H1 (cell line): Measurements from ENCODE around the gene S100G. TPM values are rescaled to one million over a fixed set of nuclear protein-coding genes. Genes with fewer than 3 reads are reported as not detected.

Experiments used
- CTCF ChIA-PET: fragments of 300-600 bp; sonication (Branson Sonifier 250); formaldehyde crosslinking; loops from one replicate; lab custom pipeline; 2021; ENCODE audit not compliant: partially characterized antibody; lab: Charles Lee
- POLR2A ChIA-PET: fragments of 300-600 bp; sonication (Branson Sonifier 250); formaldehyde crosslinking; loops from one replicate; lab custom pipeline; 2021; ENCODE audit warnings: inconsistent platforms; ENCODE audit not compliant: partially characterized antibody; lab: Charles Lee
- DNase-seq, 2 experiments: peaks; one replicate each; pipeline versions ENCODE4 v3.0.0 to v3.0.0-alpha.2; 2010 to 2022; ENCODE audit warnings: low spot score in 2 of 2, low read depth in 1 of 2, mixed read lengths in 1 of 2
- FAIRE-seq: peaks from 2 replicates; lab custom pipeline; 2011; peaks lifted over from hg19 to GRCh38; lab: Jason Lieb, UNC
- H2AFZ ChIP-seq: 2 replicates; pipeline ENCODE4 v1.8.1; 2012; ENCODE audit warnings: low read length, inconsistent platforms
- H2AK5ac ChIP-seq: 2 replicates; pipeline ENCODE4 v1.6.1; 2013; ENCODE audit warnings: low read depth, low read length
- H2BK120ac ChIP-seq: replicated peaks from 2 replicates; pipeline ENCODE3; 2013; ENCODE audit warnings: low read depth, low read length, inconsistent platforms
- H2BK12ac ChIP-seq: 2 replicates; pipeline ENCODE4 v1.6.1; 2013; ENCODE audit warnings: low read depth, low read length
- H2BK15ac ChIP-seq: 2 replicates; pipeline ENCODE4 v1.6.1; 2013; ENCODE audit warnings: low read length
- H2BK20ac ChIP-seq: 2 replicates; pipeline ENCODE4 v1.6.1; 2013; ENCODE audit warnings: low read length
- H2BK5ac ChIP-seq: 2 replicates; pipeline ENCODE4 v1.6.1; 2013; ENCODE audit warnings: low read depth, low read length
- H3K14ac ChIP-seq: 2 replicates; pipeline ENCODE4 v1.6.1; 2013; ENCODE audit warnings: inconsistent platforms; ENCODE audit not compliant: insufficient read length
- H3K18ac ChIP-seq: 2 replicates; pipeline ENCODE4 v1.6.1; 2013; ENCODE audit warnings: low read length; ENCODE audit errors: extremely low read depth
- H3K23ac ChIP-seq: 2 replicates; pipeline ENCODE4 v1.6.1; 2013; ENCODE audit warnings: inconsistent platforms; ENCODE audit not compliant: insufficient read length
- H3K23me2 ChIP-seq: 2 replicates; pipeline ENCODE4 v1.6.1; 2013; ENCODE audit warnings: low read depth, low read length
- H3K27ac ChIP-seq: 2 replicates; pipeline ENCODE4 v1.6.1; 2011; ENCODE audit warnings: low read depth, low read length, inconsistent platforms
- H3K27me3 ChIP-seq, 4 experiments: replicated peaks in 1 of 4; 1 replicate in 1 of 4; 2 replicates in 3 of 4; pipeline versions ENCODE4 v1.6.1 to v1.8.1; 2011 to 2013; ENCODE audit warnings: low read length in 3 of 4, mild to moderate bottlenecking in 3 of 4, inconsistent platforms in 2 of 4, mixed read lengths in 2 of 4, moderate library complexity in 1 of 4; ENCODE audit not compliant: control insufficient read depth in 3 of 4, insufficient read depth in 3 of 4; ENCODE audit errors: extremely low read depth in 1 of 4
- H3K36me3 ChIP-seq, 4 experiments: 2 replicates each; pipeline versions ENCODE4 v1.6.1 to v1.8.1; 2011 to 2013; ENCODE audit warnings: mild to moderate bottlenecking in 4 of 4, low read length in 3 of 4, moderate library complexity in 2 of 4, control low read depth in 1 of 4, inconsistent platforms in 1 of 4; ENCODE audit not compliant: insufficient read depth in 4 of 4, control insufficient read depth in 2 of 4
- H3K4ac ChIP-seq: replicated peaks from 2 replicates; pipeline ENCODE3; 2013; ENCODE audit warnings: low read length, low read depth, mixed read lengths, inconsistent platforms; ENCODE audit not compliant: insufficient read length
- H3K4me1 ChIP-seq, 4 experiments: replicated peaks in 1 of 4; 1 replicate in 1 of 4; 2 replicates in 3 of 4; pipeline versions ENCODE4 v1.6.1 to v1.8.1; 2011 to 2013; ENCODE audit warnings: low read length in 3 of 4, inconsistent platforms in 2 of 4, mixed read lengths in 1 of 4; ENCODE audit not compliant: insufficient read depth in 4 of 4, control insufficient read depth in 3 of 4
- H3K4me2 ChIP-seq, 2 experiments: 2 replicates each; pipeline versions ENCODE4 v1.6.1 to v1.8.1; 2011 to 2013; ENCODE audit warnings: low read depth in 2 of 2, low read length in 2 of 2, control low read depth in 1 of 2, inconsistent platforms in 1 of 2, mild to moderate bottlenecking in 1 of 2; ENCODE audit not compliant: insufficient read depth in 1 of 2
- H3K4me3 ChIP-seq, 4 experiments: fragments of 200-600, 300-600 bp in 1 of 4; sonication (generic), shearing (Covaris generic), sonication (Bioruptor Twin) in 1 of 4; 2 replicates each; pipeline versions ENCODE4 v1.5.1 to v1.8.1; 2011 to 2016; ENCODE audit warnings: low read length in 4 of 4, low read depth in 3 of 4, control low read depth in 2 of 4, inconsistent platforms in 2 of 4, mild to moderate bottlenecking in 2 of 4, mixed read lengths in 1 of 4, moderate library complexity in 1 of 4; ENCODE audit not compliant: insufficient read depth in 2 of 4; ENCODE audit errors: extremely low read depth in 1 of 4
- H3K56ac ChIP-seq: replicated peaks from 2 replicates; pipeline ENCODE3; 2013; ENCODE audit warnings: low read depth, mild to moderate bottlenecking, mixed read lengths, low read length, inconsistent platforms; ENCODE audit not compliant: insufficient read length
- H3K79me1 ChIP-seq: 2 replicates; pipeline ENCODE4 v1.6.1; 2013; ENCODE audit warnings: low read depth, low read length, control low read depth
- H3K79me2 ChIP-seq, 2 experiments: 2 replicates each; pipeline versions ENCODE4 v1.6.1 to v1.8.1; 2012 to 2013; ENCODE audit warnings: low read length in 2 of 2, mild to moderate bottlenecking in 2 of 2, inconsistent platforms in 1 of 2; ENCODE audit not compliant: insufficient read depth in 2 of 2, control insufficient read depth in 1 of 2
- H3K9ac ChIP-seq, 4 experiments: replicated peaks in 1 of 4; 1 replicate in 1 of 4; 2 replicates in 3 of 4; pipeline versions ENCODE4 v1.6.1 to v1.8.1; 2011 to 2013; ENCODE audit warnings: low read depth in 3 of 4, low read length in 3 of 4, control low read depth in 2 of 4, mild to moderate bottlenecking in 2 of 4, moderate library complexity in 2 of 4, inconsistent platforms in 1 of 4; ENCODE audit errors: extremely low read depth in 1 of 4
- H3K9me3 ChIP-seq, 2 experiments: 2 replicates each; pipeline versions ENCODE4 v1.6.1 to v1.8.1; 2012 to 2013; ENCODE audit warnings: mild to moderate bottlenecking in 2 of 2, moderate library complexity in 2 of 2, control low read depth in 1 of 2, inconsistent platforms in 1 of 2, low read depth in 1 of 2, low read length in 1 of 2, mixed read lengths in 1 of 2; ENCODE audit not compliant: insufficient read depth in 2 of 2
- H4K20me1 ChIP-seq, 2 experiments: replicated peaks in 1 of 2; 2 replicates each; pipeline versions ENCODE3 to v1.8.1; 2011 to 2013; ENCODE audit warnings: inconsistent platforms in 2 of 2, low read length in 2 of 2, mild to moderate bottlenecking in 1 of 2; ENCODE audit not compliant: insufficient read depth in 2 of 2, control insufficient read depth in 1 of 2
- H4K5ac ChIP-seq: 2 replicates; pipeline ENCODE4 v1.6.1; 2013; ENCODE audit warnings: low read length, low read depth, mixed read lengths, inconsistent platforms; ENCODE audit not compliant: insufficient read length
- H4K8ac ChIP-seq: 2 replicates; pipeline ENCODE4 v1.8.0; 2013; ENCODE audit warnings: mild to moderate bottlenecking, moderate library complexity, low read length, inconsistent platforms; ENCODE audit not compliant: insufficient read depth; ENCODE audit errors: extremely low read depth
- H4K91ac ChIP-seq: replicated peaks from 2 replicates; pipeline ENCODE3; 2013; ENCODE audit warnings: low read length, mixed read lengths, inconsistent platforms; ENCODE audit not compliant: insufficient read length
- EZH2 ChIP-seq: fragments of 200-600 bp; sonication (generic); IDR thresholded peaks from 2 replicates; pipeline ENCODE4 v1.7.1; 2012; ENCODE audit warnings: low read depth, mild to moderate bottlenecking, moderate library complexity, low read length, inconsistent platforms; ENCODE audit not compliant: severe bottlenecking
- PHF8 ChIP-seq: fragments of 200-600 bp; sonication (generic); conservative IDR thresholded peaks from 2 replicates; pipeline ENCODE4 v1.7.1; 2012; ENCODE audit warnings: low read depth, mild to moderate bottlenecking, inconsistent platforms, low read length, moderate library complexity
- WGBS, 2 experiments: shearing (Covaris generic) in 1 of 2; methylation state at CpG; one replicate each; pipeline versions ENCODE4 v1.1.6 to v1.1.7; 2013 to 2015; ENCODE audit warnings: low lambda C conversion rate in 2 of 2, mixed read lengths in 2 of 2, inconsistent platforms in 1 of 2, low coverage in 1 of 2, missing lambda C conversion rate in 1 of 2; ENCODE audit not compliant: insufficient replicate concordance in 2 of 2, insufficient coverage in 1 of 2, insufficient read length in 1 of 2; ENCODE audit errors: extremely low coverage in 1 of 2, missing lambda C conversion rate in 1 of 2; 5-methylcytosine and 5-hydroxymethylcytosine counted together
- polyA plus RNA-seq, 7 experiments: library from polyadenylated mRNA; depleted of rRNA in 3 of 7; stranded (reverse) in 5 of 7; unstranded in 2 of 7; fragments of >200 nt in 5 of 7; fragments of 200-250 nt in 2 of 7; gene quantifications; 1 replicate in 5 of 7; 2 replicates in 1 of 7; 4 replicates in 1 of 7; pipeline versions ENCODE4 v1.2.1 to v1.2.3, GENCODE V29; 2011 to 2013; ENCODE audit warnings: missing spikeins in 2 of 7, mixed read lengths in 2 of 7
- total RNA-seq: library from RNA; stranded (reverse); fragmentation: NEBNext Ultra II Directional; extraction: Animal tissue kit (Norgen Biotek cat#: 25700); gene quantifications from 2 replicates; pipeline ENCODE4 v1.2.1, GENCODE V29; 2021

S100G gene
- total and polyA plus RNA-seq, 2 of the 8 experiments (the other 6 are each of a cell fraction or from before 2014, with no cell fraction given), result not detected

- Histone ChIP-seq H3K9me3 (no peaks in the 10 kb centered on the region), H3K9ac (no peak overlapping the region), H4K91ac (no peak overlapping the region), H3K4me2 (no peak overlapping the region), H3K56ac (no peak overlapping the region), H3K4me1 (no peaks in the 10 kb centered on the region), H3K4me3 (no peak overlapping the region), H2BK5ac (no peak overlapping the region), H4K5ac (no peak overlapping the region), H2BK15ac (no peak overlapping the region), H2AK5ac (no peak overlapping the region), H3K14ac (no peak overlapping the region), H3K23ac (no peak overlapping the region), H3K27me3 (no peaks in the 10 kb centered on the region), H3K79me1 (no peaks in the 10 kb centered on the region), H3K23me2 (no peaks in the 10 kb centered on the region), H3K4ac (no peak overlapping the region), H3K79me2 (no peaks in the 10 kb centered on the region), H2BK120ac (no peak overlapping the region), H2BK20ac (no peak overlapping the region), H3K18ac (no peak overlapping the region; the same call in 1 of the 2 replicates), H3K27ac (no peak overlapping the region), H2AFZ (no peak overlapping the region), H3K36me3 (peaks cover 0 to 10% (median 0%) of the 10 kb centered on the region in 4 experiments; a peak in 3 of 8 replicates), H4K8ac (no peak overlapping the region), H4K20me1 (no peaks in the 10 kb centered on the region), H2BK12ac (no peak overlapping the region)
- no peak for FAIRE-seq
- CTCF ChIA-PET, result interaction anchor here (0.5 to 1.5 kb wide), 5 partner anchors 10 to 855 kb away, joined by 3 to 8 read pairs (median 3); no protein-coding TSS in a partner anchor
- 94% methylated on average over 3 of the region's 3 CpGs; no CpG with 5 or more reads in 1 of the 2 experiments for WGBS, 2 experiments
- POLR2A ChIA-PET, result no interaction called here
- DNase-seq, result no peak
- TF ChIP-seq EZH2 (no peak), PHF8 (no peak)
Observed at GRCh38 chrX:16654093-16654492, 4.1 kb downstream of the S100G start.
